Measurements from ENCODE around the gene PLAGL2.

PLAGL2 gene

GRCh38 chr20:32218156-32218900, 10.8 kb upstream of the PLAGL2 start:
- FAIRE-seq (no peak), DNase-seq (ENCODE audit: insufficient read length, low spot score) (no peak)
- TF ChIP-seq TAF1 (IDR thresholded peaks at IDR 0.05; ENCODE audit: low read depth, low read length), result no peak
- no peak for TF ChIP-seq PAX5 (IDR thresholded peaks at IDR 0.05; ENCODE audit: insufficient read depth, low read length, severe bottlenecking)
- no peak for TF ChIP-seq POU2F2 (IDR thresholded peaks at IDR 0.05; ENCODE audit: low read depth, low read length)
- TF ChIP-seq POLR2A (IDR thresholded peaks at IDR 0.05; ENCODE audit: low read depth, low read length), result no peak
- TF ChIP-seq POLR2AphosphoS5 (IDR thresholded peaks at IDR 0.05; ENCODE audit: low read depth, low read length), result no peak
- TF ChIP-seq SPI1 (IDR thresholded peaks at IDR 0.05; ENCODE audit: low read depth, low read length), result no peak

GRCh38 chr20:32216179-32217142, 8.9 kb upstream of the PLAGL2 start:
- FAIRE-seq (no peak), DNase-seq (ENCODE audit: insufficient read length, low spot score) (no peak)
- TF ChIP-seq TAF1 (IDR thresholded peaks at IDR 0.05; ENCODE audit: low read depth, low read length) (no peak), PAX5 (IDR thresholded peaks at IDR 0.05; ENCODE audit: insufficient read depth, low read length, severe bottlenecking) (no peak), POLR2A (IDR thresholded peaks at IDR 0.05; ENCODE audit: low read depth, low read length) (no peak), SPI1 (IDR thresholded peaks at IDR 0.05; ENCODE audit: low read depth, low read length) (no peak), POLR2AphosphoS5 (IDR thresholded peaks at IDR 0.05; ENCODE audit: low read depth, low read length) (no peak), POU2F2 (IDR thresholded peaks at IDR 0.05; ENCODE audit: low read depth, low read length) (no peak)

GRCh38 chr20:32215729-32216128, 8.2 kb upstream of the PLAGL2 start:
- DNase-seq (ENCODE audit: insufficient read length, low spot score) (no peak), FAIRE-seq (no peak)
- TF ChIP-seq POU2F2 (IDR thresholded peaks at IDR 0.05; ENCODE audit: low read depth, low read length) (no peak), POLR2AphosphoS5 (IDR thresholded peaks at IDR 0.05; ENCODE audit: low read depth, low read length) (no peak), SPI1 (IDR thresholded peaks at IDR 0.05; ENCODE audit: low read depth, low read length) (no peak), PAX5 (IDR thresholded peaks at IDR 0.05; ENCODE audit: insufficient read depth, low read length, severe bottlenecking) (no peak), POLR2A (IDR thresholded peaks at IDR 0.05; ENCODE audit: low read depth, low read length) (no peak), TAF1 (IDR thresholded peaks at IDR 0.05; ENCODE audit: low read depth, low read length) (no peak)

- FAIRE-seq, result no peak
- no peak for TF ChIP-seq POLR2AphosphoS5 (IDR thresholded peaks at IDR 0.05; ENCODE audit: low read depth, low read length)
- TF ChIP-seq POLR2A (IDR thresholded peaks at IDR 0.05; ENCODE audit: low read depth, low read length), result no peak
- TF ChIP-seq SPI1 (IDR thresholded peaks at IDR 0.05; ENCODE audit: low read depth, low read length), result no peak
- no peak for DNase-seq (ENCODE audit: insufficient read length, low spot score)
Observed at GRCh38 chr20:32215147-32215546, 7.6 kb upstream of the PLAGL2 start.

- no peak for TF ChIP-seq POLR2AphosphoS5 (IDR thresholded peaks at IDR 0.05; ENCODE audit: low read depth, low read length)
- TF ChIP-seq POLR2A (IDR thresholded peaks at IDR 0.05; ENCODE audit: low read depth, low read length), result no peak
- no peak for TF ChIP-seq POU2F2 (IDR thresholded peaks at IDR 0.05; ENCODE audit: low read depth, low read length)
- TF ChIP-seq TAF1 (IDR thresholded peaks at IDR 0.05; ENCODE audit: low read depth, low read length), result no peak
- TF ChIP-seq SPI1 (IDR thresholded peaks at IDR 0.05; ENCODE audit: low read depth, low read length), result no peak
- TF ChIP-seq PAX5 (IDR thresholded peaks at IDR 0.05; ENCODE audit: insufficient read depth, low read length, severe bottlenecking), result no peak
- no peak for DNase-seq (ENCODE audit: insufficient read length, low spot score)
- no peak for FAIRE-seq
Observed at GRCh38 chr20:32213870-32214269, 6.3 kb upstream of the PLAGL2 start.

- no peak for TF ChIP-seq SPI1 (IDR thresholded peaks at IDR 0.05; ENCODE audit: low read depth, low read length)
- TF ChIP-seq POU2F2 (IDR thresholded peaks at IDR 0.05; ENCODE audit: low read depth, low read length), result no peak
- no peak for TF ChIP-seq TAF1 (IDR thresholded peaks at IDR 0.05; ENCODE audit: low read depth, low read length)
- no peak for TF ChIP-seq PAX5 (IDR thresholded peaks at IDR 0.05; ENCODE audit: insufficient read depth, low read length, severe bottlenecking)
- TF ChIP-seq POLR2AphosphoS5 (IDR thresholded peaks at IDR 0.05; ENCODE audit: low read depth, low read length), result no peak
- TF ChIP-seq POLR2A (IDR thresholded peaks at IDR 0.05; ENCODE audit: low read depth, low read length), result no peak
- no peak for DNase-seq (ENCODE audit: insufficient read length, low spot score)
- no peak for FAIRE-seq
Observed at GRCh38 chr20:32209850-32210605, 2.5 kb upstream of the PLAGL2 start.

GRCh38 chr20:32208499-32209154, 1.1 kb upstream of the PLAGL2 start:
- DNase-seq (ENCODE audit: insufficient read length, low spot score) (no peak), FAIRE-seq (no peak)
- TF ChIP-seq TAF1 (IDR thresholded peaks at IDR 0.05; ENCODE audit: low read depth, low read length) (no peak), SPI1 (IDR thresholded peaks at IDR 0.05; ENCODE audit: low read depth, low read length) (no peak), PAX5 (IDR thresholded peaks at IDR 0.05; ENCODE audit: insufficient read depth, low read length, severe bottlenecking) (no peak), POU2F2 (IDR thresholded peaks at IDR 0.05; ENCODE audit: low read depth, low read length) (no peak), POLR2A (IDR thresholded peaks at IDR 0.05; ENCODE audit: low read depth, low read length) (no peak), POLR2AphosphoS5 (IDR thresholded peaks at IDR 0.05; ENCODE audit: low read depth, low read length) (no peak)

- DNase-seq (ENCODE audit: insufficient read length, low spot score) (no peak), FAIRE-seq (no peak)
- TF ChIP-seq TAF1 (IDR thresholded peaks at IDR 0.05; ENCODE audit: low read depth, low read length), result no peak
- TF ChIP-seq POU2F2 (IDR thresholded peaks at IDR 0.05; ENCODE audit: low read depth, low read length), result no peak
- no peak; the same call in 1 of the 2 replicates for TF ChIP-seq POLR2AphosphoS5 (IDR thresholded peaks at IDR 0.05; ENCODE audit: low read depth, low read length)
- no peak for TF ChIP-seq PAX5 (IDR thresholded peaks at IDR 0.05; ENCODE audit: insufficient read depth, low read length, severe bottlenecking)
- TF ChIP-seq POLR2A (IDR thresholded peaks at IDR 0.05; ENCODE audit: low read depth, low read length), result no peak
- TF ChIP-seq SPI1 (IDR thresholded peaks at IDR 0.05; ENCODE audit: low read depth, low read length), result no peak
Observed at GRCh38 chr20:32206760-32207625, 550 bp downstream of the PLAGL2 start.
